Measurements from ENCODE around the gene HEMK1. TPM values are rescaled to one million over a fixed set of nuclear protein-coding genes. Genes with fewer than 3 reads are reported as not detected.
A peak's percentile ranks its signal among the peaks of the same experiment; 100 is the strongest.

Gene HEMK1
- polyA plus RNA-seq, 1 donor: 29.9 TPM

GRCh38 chr3:50609071-50609762, 39.9 kb downstream of the HEMK1 start:
- H3K9me3 ChIP-seq (ENCODE audit: control insufficient read depth, low read depth, low read length): no peaks in the 10 kb centered on the region
- no peaks in the 10 kb centered on the region for H3K27me3 ChIP-seq (ENCODE audit: control insufficient read depth, insufficient read depth, low read length)
- WGBS (ENCODE audit: insufficient coverage, low lambda C conversion rate): no CpG with 5 or more reads among the region's 5 CpGs
- DNase-seq: no peak
- H3K4me3 ChIP-seq (ENCODE audit: low read length): peak overlapping the region; percentile 98
- peaks cover 56% of the 10 kb centered on the region for H3K36me3 ChIP-seq (ENCODE audit: control insufficient read depth, insufficient read depth, low read length)
- peaks cover 63% of the 10 kb centered on the region for H3K4me1 ChIP-seq (ENCODE audit: control insufficient read depth, insufficient read depth, low read length)
- peak overlapping the region; percentile 97 for H3K27ac ChIP-seq (ENCODE audit: low read length)

- peak overlapping the region; percentile 97 for H3K27ac ChIP-seq (ENCODE audit: low read length)
- no peaks in the 10 kb centered on the region for H3K27me3 ChIP-seq (ENCODE audit: control insufficient read depth, insufficient read depth, low read length)
- no CpG with 5 or more reads among the region's 3 CpGs for WGBS (ENCODE audit: insufficient coverage, low lambda C conversion rate)
- peak in 1 of 2 donors; percentile 41 for DNase-seq
- peak overlapping the region; percentile 98 for H3K4me3 ChIP-seq (ENCODE audit: low read length)
- peaks cover 51% of the 10 kb centered on the region for H3K36me3 ChIP-seq (ENCODE audit: control insufficient read depth, insufficient read depth, low read length)
- H3K9me3 ChIP-seq (ENCODE audit: control insufficient read depth, low read depth, low read length): no peaks in the 10 kb centered on the region
- H3K4me1 ChIP-seq (ENCODE audit: control insufficient read depth, insufficient read depth, low read length): peaks cover 59% of the 10 kb centered on the region
These were observed 40.4 kb downstream of the HEMK1 start for GRCh38 chr3:50609763-50610085.

GRCh38 chr3:50610181-50610971, 41.1 kb downstream of the HEMK1 start:
- H3K27ac ChIP-seq (ENCODE audit: low read length): peak overlapping the region; percentile 97
- H3K4me3 ChIP-seq (ENCODE audit: low read length): peak overlapping the region; percentile 98
- no peaks in the 10 kb centered on the region for H3K9me3 ChIP-seq (ENCODE audit: control insufficient read depth, low read depth, low read length)
- peaks cover 45% of the 10 kb centered on the region for H3K36me3 ChIP-seq (ENCODE audit: control insufficient read depth, insufficient read depth, low read length)
- DNase-seq: peak; percentile 71 to 87
- H3K27me3 ChIP-seq (ENCODE audit: control insufficient read depth, insufficient read depth, low read length): no peaks in the 10 kb centered on the region
- WGBS (ENCODE audit: insufficient coverage, low lambda C conversion rate): no CpG with 5 or more reads among the region's 6 CpGs
- peaks cover 57% of the 10 kb centered on the region for H3K4me1 ChIP-seq (ENCODE audit: control insufficient read depth, insufficient read depth, low read length)

GRCh38 chr3:50610992-50611463, 41.7 kb downstream of the HEMK1 start:
- peak overlapping the region; percentile 98 for H3K4me3 ChIP-seq (ENCODE audit: low read length)
- peak overlapping the region; percentile 97 for H3K27ac ChIP-seq (ENCODE audit: low read length)
- H3K9me3 ChIP-seq (ENCODE audit: control insufficient read depth, low read depth, low read length): no peaks in the 10 kb centered on the region
- no CpG with 5 or more reads among the region's 10 CpGs for WGBS (ENCODE audit: insufficient coverage, low lambda C conversion rate)
- H3K36me3 ChIP-seq (ENCODE audit: control insufficient read depth, insufficient read depth, low read length): peaks cover 38% of the 10 kb centered on the region
- DNase-seq: no peak
- H3K27me3 ChIP-seq (ENCODE audit: control insufficient read depth, insufficient read depth, low read length): no peaks in the 10 kb centered on the region
- peaks cover 52% of the 10 kb centered on the region for H3K4me1 ChIP-seq (ENCODE audit: control insufficient read depth, insufficient read depth, low read length)

GRCh38 chr3:50611464-50612233, 42.3 kb downstream of the HEMK1 start, which contains the start of gene CISH:
Gene CISH (minus strand): TSS chr3:50611774. CDS start chr3:50611650, 124 bp downstream.
- peaks cover 51% of the 10 kb centered on the region for H3K4me1 ChIP-seq (ENCODE audit: control insufficient read depth, insufficient read depth, low read length)
- DNase-seq: peak; percentile 99 to 100
- H3K4me3 ChIP-seq (ENCODE audit: low read length): peak within 1 kb of the TSS; percentile 98
- peak within 1 kb of the TSS; percentile 97 for H3K27ac ChIP-seq (ENCODE audit: low read length)
- no peaks in the 10 kb centered on the region for H3K27me3 ChIP-seq (ENCODE audit: control insufficient read depth, insufficient read depth, low read length)
- WGBS (ENCODE audit: insufficient coverage, low lambda C conversion rate): no CpG with 5 or more reads among the region's 75 CpGs
- H3K36me3 ChIP-seq (ENCODE audit: control insufficient read depth, insufficient read depth, low read length): peaks cover 32% of the 10 kb centered on the region
- H3K9me3 ChIP-seq (ENCODE audit: control insufficient read depth, low read depth, low read length): no peaks in the 10 kb centered on the region

- DNase-seq: peak in 1 of 2 donors; percentile 71
- peak overlapping the region; percentile 98 for H3K4me3 ChIP-seq (ENCODE audit: low read length)
- 6% methylated on average over 3 of the region's 29 CpGs for WGBS (ENCODE audit: insufficient coverage, low lambda C conversion rate)
- H3K9me3 ChIP-seq (ENCODE audit: control insufficient read depth, low read depth, low read length): no peaks in the 10 kb centered on the region
- H3K36me3 ChIP-seq (ENCODE audit: control insufficient read depth, insufficient read depth, low read length): peaks cover 25% of the 10 kb centered on the region
- H3K27ac ChIP-seq (ENCODE audit: low read length): peak overlapping the region; percentile 96
- H3K4me1 ChIP-seq (ENCODE audit: control insufficient read depth, insufficient read depth, low read length): peaks cover 44% of the 10 kb centered on the region
- H3K27me3 ChIP-seq (ENCODE audit: control insufficient read depth, insufficient read depth, low read length): no peaks in the 10 kb centered on the region
These were observed 43.0 kb downstream of the HEMK1 start for GRCh38 chr3:50612234-50612882.

- H3K4me3 ChIP-seq (ENCODE audit: low read length): peak overlapping the region; percentile 98
- no CpG with 5 or more reads among the region's 6 CpGs for WGBS (ENCODE audit: insufficient coverage, low lambda C conversion rate)
- no peaks in the 10 kb centered on the region for H3K27me3 ChIP-seq (ENCODE audit: control insufficient read depth, insufficient read depth, low read length)
These were observed 43.9 kb downstream of the HEMK1 start for GRCh38 chr3:50612970-50613846.

GRCh38 chr3:50615190-50615589, 45.9 kb downstream of the HEMK1 start:
- Histone ChIP-seq H3K27ac (ENCODE audit: low read length) (no peak overlapping the region), H3K4me1 (ENCODE audit: control insufficient read depth, insufficient read depth, low read length) (peaks cover 29% of the 10 kb centered on the region), H3K9me3 (ENCODE audit: control insufficient read depth, low read depth, low read length) (no peaks in the 10 kb centered on the region), H3K4me3 (ENCODE audit: low read length) (no peak overlapping the region), H3K27me3 (ENCODE audit: control insufficient read depth, insufficient read depth, low read length) (no peaks in the 10 kb centered on the region), H3K36me3 (ENCODE audit: control insufficient read depth, insufficient read depth, low read length) (peaks cover 2% of the 10 kb centered on the region)
- DNase-seq: no peak
- WGBS (ENCODE audit: insufficient coverage, low lambda C conversion rate): no CpG with 5 or more reads among the region's 1 CpG

More at GRCh38 chr3:50612970-50613846, 43.9 kb downstream of the HEMK1 start:
- Histone ChIP-seq H3K4me1 (ENCODE audit: control insufficient read depth, insufficient read depth, low read length) (peaks cover 38% of the 10 kb centered on the region), H3K9me3 (ENCODE audit: control insufficient read depth, low read depth, low read length) (no peaks in the 10 kb centered on the region), H3K27ac (ENCODE audit: low read length) (peak overlapping the region; percentile 96), H3K36me3 (ENCODE audit: control insufficient read depth, insufficient read depth, low read length) (peaks cover 17% of the 10 kb centered on the region)
- no peak for DNase-seq

- peak; percentile 84 to 85 for DNase-seq
- peak overlapping the region; percentile 68 for H3K4me3 ChIP-seq (ENCODE audit: low read length)
- H3K9me3 ChIP-seq (ENCODE audit: control insufficient read depth, low read depth, low read length): no peaks in the 10 kb centered on the region
- peak overlapping the region; percentile 83 for H3K27ac ChIP-seq (ENCODE audit: low read length)
- H3K4me1 ChIP-seq (ENCODE audit: control insufficient read depth, insufficient read depth, low read length): peaks cover 29% of the 10 kb centered on the region
- no peaks in the 10 kb centered on the region for H3K27me3 ChIP-seq (ENCODE audit: control insufficient read depth, insufficient read depth, low read length)
- H3K36me3 ChIP-seq (ENCODE audit: control insufficient read depth, insufficient read depth, low read length): peaks cover 8% of the 10 kb centered on the region
- WGBS (ENCODE audit: insufficient coverage, low lambda C conversion rate): no CpG with 5 or more reads among the region's 24 CpGs
These were observed 46.9 kb downstream of the HEMK1 start for GRCh38 chr3:50616003-50616769.
